HepG2 (cell line): ENCODE measurements around the gene CBY1.

Experiments used
- BRCA1 ChIP-seq: sonication (generic); formaldehyde crosslinking; IDR thresholded peaks from 2 replicates; pipeline ENCODE4 v1.4.0; 2020; ENCODE audit warnings: missing genetic modification reagents
- CTCF ChIP-seq: sonication (generic); formaldehyde crosslinking; IDR thresholded peaks from 2 replicates; pipeline ENCODE4 v1.5.0; 2020; ENCODE audit warnings: mild to moderate bottlenecking, missing genetic modification reagents, moderate library complexity
- EP300 ChIP-seq, 3 experiments: sonication (generic) in 1 of 3; formaldehyde crosslinking in 1 of 3; IDR thresholded peaks; 2 replicates each; pipeline versions ENCODE4 v1.5.1 to v1.6.1; 2011 to 2020; ENCODE audit warnings: low read depth in 2 of 3, low read length in 2 of 3, borderline replicate concordance in 1 of 3, improper control_type of control experiment in 1 of 3, mild to moderate bottlenecking in 1 of 3, missing genetic modification reagents in 1 of 3, moderate library complexity in 1 of 3
- HIC2 ChIP-seq: sonication (generic); formaldehyde crosslinking; IDR thresholded peaks from 2 replicates; pipeline ENCODE4 v1.9.0; 2022; ENCODE audit warnings: low read depth, missing genetic modification reagents
- HIVEP1 ChIP-seq: sonication (generic); formaldehyde crosslinking; IDR thresholded peaks from 2 replicates; pipeline ENCODE4 v1.4.0; 2020; ENCODE audit warnings: mild to moderate bottlenecking, missing genetic modification reagents
- MAZ ChIP-seq, 2 experiments: sonication (generic) in 1 of 2; formaldehyde crosslinking in 1 of 2; IDR thresholded peaks; 2 replicates each; pipeline versions ENCODE4 v1.5.0 to v1.6.1; 2012 to 2020; ENCODE audit warnings: low read depth in 2 of 2, mild to moderate bottlenecking in 2 of 2, borderline replicate concordance in 1 of 2, improper control_type of control experiment in 1 of 2, low read length in 1 of 2, missing genetic modification reagents in 1 of 2, moderate library complexity in 1 of 2
- ZBTB21 ChIP-seq: sonication (generic); formaldehyde crosslinking; IDR thresholded peaks from 2 replicates; pipeline ENCODE4 v1.4.0; 2020; ENCODE audit warnings: missing genetic modification reagents
- ZNF335 ChIP-seq: sonication (generic); formaldehyde crosslinking; IDR thresholded peaks from 2 replicates; pipeline ENCODE4 v1.4.0; 2020; ENCODE audit warnings: missing genetic modification reagents

GRCh38 chr22:38700789-38701628 lies 44.6 kb downstream of the CBY1 start, which contains the start of gene JOSD1:
- peak; percentile 38 for TF ChIP-seq CTCF (CRISPR knock-in tag)
- no peak for TF ChIP-seq EP300 (IDR thresholded peaks at IDR 0.05; ENCODE audit: low read depth in 2 of 2, low read length in 2 of 2)
- TF ChIP-seq EP300 (CRISPR knock-in tag; IDR thresholded peaks at IDR 0.05; ENCODE audit: borderline replicate concordance) = no peak
- peak; percentile 99 for TF ChIP-seq ZBTB21 (CRISPR knock-in tag)
- 0 out of 2 replicates have a peak, but pooled peaks have one; percentile 32 for TF ChIP-seq ZNF335
- peak; percentile 92 for TF ChIP-seq MAZ (IDR thresholded peaks at IDR 0.05; ENCODE audit: borderline replicate concordance, low read depth, low read length)
- peak; percentile 96 for TF ChIP-seq MAZ (CRISPR knock-in tag; IDR thresholded peaks at IDR 0.05; ENCODE audit: low read depth)
- TF ChIP-seq BRCA1 = no peak
- TF ChIP-seq HIVEP1 (CRISPR knock-in tag) = peak; percentile 6; the same call in 1 of the 2 replicates
- no peak for TF ChIP-seq HIC2 (CRISPR knock-in tag)
